ENCODE data around the gene HS3ST6.

DNA sequence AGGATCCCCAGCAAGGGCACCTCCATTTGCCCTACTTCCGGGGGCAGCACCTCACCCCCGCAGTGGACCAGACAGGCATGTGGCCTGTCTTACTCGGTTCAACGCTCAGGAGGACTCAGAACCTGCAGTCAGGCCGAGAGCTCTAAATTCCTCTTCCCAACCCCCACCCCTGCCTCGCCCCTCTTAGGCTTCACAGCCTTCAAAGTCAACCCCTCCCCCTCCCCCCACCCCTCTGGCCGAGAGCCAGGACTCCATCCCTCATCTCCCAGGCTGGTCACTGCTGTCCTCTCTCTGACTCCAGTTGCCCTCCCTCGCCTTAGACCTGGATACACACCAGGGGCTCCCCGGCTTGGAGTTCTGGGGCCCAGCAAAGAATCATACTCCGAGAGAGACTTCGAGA is 8.1 kb upstream of the HS3ST6 start:
- TF ChIP-seq, protein P1, sequence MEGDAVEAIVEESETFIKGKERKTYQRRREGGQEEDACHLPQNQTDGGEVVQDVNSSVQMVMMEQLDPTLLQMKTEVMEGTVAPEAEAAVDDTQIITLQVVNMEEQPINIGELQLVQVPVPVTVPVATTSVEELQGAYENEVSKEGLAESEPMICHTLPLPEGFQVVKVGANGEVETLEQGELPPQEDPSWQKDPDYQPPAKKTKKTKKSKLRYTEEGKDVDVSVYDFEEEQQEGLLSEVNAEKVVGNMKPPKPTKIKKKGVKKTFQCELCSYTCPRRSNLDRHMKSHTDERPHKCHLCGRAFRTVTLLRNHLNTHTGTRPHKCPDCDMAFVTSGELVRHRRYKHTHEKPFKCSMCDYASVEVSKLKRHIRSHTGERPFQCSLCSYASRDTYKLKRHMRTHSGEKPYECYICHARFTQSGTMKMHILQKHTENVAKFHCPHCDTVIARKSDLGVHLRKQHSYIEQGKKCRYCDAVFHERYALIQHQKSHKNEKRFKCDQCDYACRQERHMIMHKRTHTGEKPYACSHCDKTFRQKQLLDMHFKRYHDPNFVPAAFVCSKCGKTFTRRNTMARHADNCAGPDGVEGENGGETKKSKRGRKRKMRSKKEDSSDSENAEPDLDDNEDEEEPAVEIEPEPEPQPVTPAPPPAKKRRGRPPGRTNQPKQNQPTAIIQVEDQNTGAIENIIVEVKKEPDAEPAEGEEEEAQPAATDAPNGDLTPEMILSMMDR (conservative IDR thresholded peaks at IDR 0.05; ENCODE audit: low read length), result no peak
- TF ChIP-seq EZH2phosphoT487 (IDR thresholded peaks at IDR 0.05; ENCODE audit: borderline replicate concordance, low read depth, low read length), result no peak

Data from OCI-LY7 (cell line).